ENCODE data around the gene UBA6.
"Not testable (repeated sequence)": the region's sequence is repeated elsewhere in the genome, so short reads cannot be mapped to it uniquely, and the experiment has no call there.

The UBA6 gene

DNA sequence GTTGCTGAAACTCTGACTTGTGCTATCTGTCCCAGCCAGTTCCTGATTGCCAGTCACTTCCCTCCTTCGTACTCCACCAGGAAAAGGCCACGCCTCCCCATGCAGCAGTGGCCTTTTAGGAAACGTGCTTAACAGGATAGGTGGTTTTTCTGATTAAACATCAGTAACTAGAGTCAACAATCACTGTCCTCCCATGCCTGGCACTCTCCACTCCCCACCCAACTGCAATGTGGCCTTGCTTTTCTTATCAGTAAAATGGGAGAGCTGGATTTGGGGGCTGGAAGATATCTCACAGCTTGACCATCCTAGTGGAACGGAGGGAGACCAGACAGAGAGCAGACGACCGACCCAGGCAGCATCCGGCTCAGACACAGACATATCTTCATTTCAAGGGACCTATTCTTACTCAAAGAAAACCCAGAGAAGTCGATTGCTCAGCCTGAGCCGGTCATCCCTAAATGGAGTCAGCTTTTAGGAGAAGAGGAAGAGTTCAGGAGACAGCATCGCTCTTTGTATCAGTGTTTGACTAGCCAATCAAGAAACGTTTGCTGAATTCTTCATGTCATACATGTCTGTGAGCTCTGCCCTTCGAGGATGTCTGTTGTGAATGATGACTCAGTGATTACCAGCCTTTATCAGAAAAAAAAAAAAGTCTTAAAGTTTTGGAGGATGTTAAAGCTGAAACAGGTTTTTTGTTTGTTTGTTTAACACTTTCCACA is 12.7 kb upstream of the UBA6 start:
- no peak for DNase-seq

DNA sequence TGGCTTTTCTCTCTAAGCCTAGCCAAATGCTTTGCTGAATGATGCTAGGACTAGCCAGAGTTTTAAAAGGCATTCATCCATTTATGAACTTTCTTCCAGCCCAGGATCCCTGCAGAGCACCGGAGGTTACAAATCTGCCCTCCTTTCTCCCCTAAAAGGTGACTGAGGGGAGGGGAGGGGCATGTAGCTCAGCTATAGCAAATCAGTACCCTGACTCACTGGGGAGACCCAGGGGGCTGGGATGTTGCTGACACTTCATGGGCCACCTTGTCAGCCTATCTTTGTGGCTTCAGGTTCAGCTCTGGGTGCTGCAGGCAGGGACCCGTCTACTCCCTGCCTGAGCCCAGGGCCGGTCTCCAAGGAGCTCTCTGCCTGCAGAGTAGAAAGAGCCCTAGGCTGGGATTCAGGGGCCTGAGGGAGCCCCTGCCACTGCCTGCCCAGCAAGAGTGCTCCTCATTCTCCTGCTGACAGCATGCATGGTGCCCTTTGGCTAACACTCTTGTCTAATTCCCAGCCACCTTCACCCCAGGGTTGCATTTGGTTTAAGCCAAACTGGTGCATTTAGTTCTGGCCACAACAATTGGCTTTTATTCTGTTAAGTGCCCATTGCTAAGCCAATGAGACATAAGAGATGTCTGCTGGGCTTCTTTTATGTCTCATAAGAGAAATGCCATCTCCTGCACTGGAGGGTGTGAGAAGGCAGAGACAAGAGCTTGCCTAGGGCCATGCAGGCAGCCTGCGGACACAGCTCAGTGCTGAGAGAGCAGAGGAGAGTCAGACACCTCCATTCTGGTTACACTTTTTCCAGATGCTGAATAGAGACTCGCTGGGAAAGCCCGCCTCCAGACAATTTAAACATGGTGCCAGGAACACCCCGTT is 11.9 kb upstream of the UBA6 start:
- DNase-seq = no peak

DNA sequence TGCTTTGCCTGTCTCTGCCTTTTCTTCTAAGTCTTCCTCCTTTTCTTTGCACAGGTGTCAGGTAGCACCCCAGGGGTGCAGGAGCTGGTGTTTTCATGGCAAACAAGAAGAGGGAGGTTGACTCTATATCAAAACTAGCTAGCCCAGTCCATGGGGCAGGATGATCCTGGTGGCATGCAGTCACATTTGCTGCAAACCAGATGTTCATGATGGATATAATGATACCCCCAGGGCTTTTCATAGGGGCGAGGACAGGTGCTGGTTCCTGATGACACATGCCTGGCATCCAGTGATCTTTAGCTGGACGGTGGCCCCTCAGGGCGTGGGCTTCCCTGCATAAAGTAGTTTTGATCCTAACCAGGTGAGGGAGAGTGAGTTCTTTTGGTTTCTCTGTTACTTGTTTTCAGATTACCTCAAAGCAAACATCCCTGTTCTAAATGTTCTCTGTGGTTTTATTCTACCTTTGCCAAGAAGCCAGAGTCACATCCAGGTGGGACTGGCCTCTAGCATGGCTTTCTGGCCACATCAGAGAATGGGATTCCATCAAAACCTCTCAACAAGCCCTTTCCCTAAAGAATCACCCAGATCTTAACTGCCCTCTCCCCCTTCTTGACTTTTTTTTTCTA is 11.2 kb upstream of the UBA6 start:
- DNase-seq = no peak

DNA sequence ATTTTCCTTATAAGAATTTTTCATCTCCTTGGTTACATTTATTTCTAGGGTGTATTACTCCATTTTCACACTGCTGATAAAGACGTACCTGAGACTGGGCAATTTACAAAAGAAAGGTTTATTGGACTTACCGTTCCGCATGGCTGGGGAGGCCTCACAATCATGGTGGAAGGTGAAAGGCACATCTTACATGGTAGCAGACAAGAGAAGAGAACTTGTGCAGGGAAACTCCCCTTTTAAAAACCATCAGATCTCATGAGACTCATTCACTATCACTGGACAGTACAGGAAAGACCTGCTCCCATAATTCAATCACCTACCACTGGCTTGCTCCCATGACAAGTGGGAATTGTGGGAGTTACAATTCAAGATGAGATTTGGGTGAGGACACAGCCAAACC is 5.7 kb upstream of the UBA6 start:
- not testable (repeated sequence) for DNase-seq

DNA sequence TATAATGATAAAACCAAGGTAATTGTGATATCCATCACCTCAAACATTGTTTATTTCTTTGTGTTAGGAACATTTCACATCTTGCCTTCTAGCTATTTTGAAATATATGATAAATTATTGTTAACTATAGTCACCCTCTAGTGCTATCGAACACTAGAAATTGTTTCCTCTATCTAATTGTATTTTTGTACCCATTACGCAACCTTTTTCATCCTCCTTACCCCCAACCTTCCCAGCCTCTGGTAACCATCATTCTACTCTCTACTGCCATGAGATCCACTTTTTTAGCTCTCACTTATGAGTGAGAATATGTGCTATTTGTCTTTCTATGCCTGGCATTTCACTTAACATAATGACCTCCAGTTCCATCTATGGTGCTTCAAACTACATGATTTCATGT is 3.9 kb upstream of the UBA6 start:
- DNase-seq = no peak

DNA sequence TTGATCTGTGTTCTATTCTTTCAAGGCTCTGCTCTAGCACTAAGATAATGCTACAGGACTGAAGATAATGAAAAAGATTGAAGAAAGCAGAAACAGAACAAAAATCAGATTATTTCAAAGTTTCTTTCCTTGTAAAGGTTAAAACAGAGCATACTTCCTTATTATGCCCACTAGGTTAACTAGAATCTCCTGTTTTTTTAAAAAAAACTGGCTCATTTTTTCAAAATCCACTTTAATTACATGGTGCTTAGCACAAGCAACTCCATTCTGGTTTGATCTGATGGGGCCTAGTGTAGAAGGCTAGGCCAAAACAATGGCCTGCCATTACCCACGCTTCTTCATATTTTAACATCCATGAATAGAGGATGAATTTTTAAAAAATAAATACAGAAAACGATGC is 1.2 kb upstream of the UBA6 start:
- DNase-seq = no peak

DNA sequence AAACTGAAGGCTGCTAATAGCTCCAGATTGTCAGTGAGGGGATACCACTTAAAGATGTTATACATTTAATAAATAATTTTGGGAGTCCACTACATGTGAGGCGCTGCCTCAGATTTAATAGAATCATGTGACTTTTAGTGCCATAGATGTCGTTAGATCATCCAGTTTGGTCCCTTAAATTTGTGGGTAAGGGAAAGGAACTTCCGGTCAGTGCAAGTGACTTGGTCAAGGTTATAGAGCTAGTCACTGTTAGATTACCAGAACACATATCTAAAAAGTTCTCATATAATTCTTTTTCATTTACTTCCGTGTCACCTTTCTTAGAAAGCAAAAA is 529 bp upstream of the UBA6 start:
- DNase-seq = peak; percentile 72

DNA sequence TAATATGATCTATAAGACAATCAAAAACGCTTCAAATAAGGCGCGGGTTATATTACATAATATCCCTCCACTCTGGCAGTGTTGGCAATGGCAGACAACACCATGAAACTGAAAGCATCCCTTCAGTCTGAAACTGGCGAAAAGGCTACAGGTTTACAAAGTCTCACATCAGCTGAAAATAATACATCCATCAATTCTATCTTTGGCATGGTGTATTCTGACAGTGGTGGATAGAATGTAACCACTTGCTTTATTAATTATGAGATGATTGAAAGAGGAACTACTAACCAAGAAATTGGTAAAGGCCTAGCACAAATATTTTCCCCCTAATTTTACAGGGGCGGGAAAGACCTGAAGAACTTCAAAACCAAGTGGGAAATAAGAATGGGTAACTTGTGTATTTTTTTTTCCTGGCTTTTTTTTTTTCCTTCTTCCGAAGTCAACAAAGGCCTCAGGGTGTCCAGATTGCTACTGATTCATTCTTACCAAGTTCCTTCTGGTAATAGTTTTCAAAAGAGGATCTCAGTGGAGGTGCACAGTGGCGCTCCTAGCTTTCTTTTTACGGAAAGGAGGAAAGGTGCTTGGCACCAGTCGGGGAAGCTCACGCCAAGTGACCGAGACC is 728 bp downstream of the UBA6 start:
- DNase-seq = peak; percentile 57

DNA sequence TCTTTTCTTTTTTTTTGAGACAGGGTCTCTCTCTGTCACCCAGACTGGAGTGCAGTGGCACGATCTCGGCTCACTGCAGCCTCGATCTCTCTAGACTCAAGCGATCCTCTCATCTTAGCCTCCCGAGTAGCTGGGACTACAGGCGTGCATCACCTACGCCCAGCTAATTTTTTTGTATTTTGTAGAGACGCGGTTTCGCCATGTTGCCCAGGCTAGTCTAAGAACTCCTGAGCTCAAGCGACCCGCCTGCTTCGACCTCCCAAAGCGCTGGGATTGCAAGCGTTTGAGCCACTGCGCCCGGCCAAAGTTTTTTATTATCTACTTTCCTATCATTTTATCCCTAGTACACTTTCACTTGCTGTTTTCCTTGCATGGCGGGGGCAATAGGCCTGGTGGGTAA is 1.4 kb downstream of the UBA6 start:
- no peak for DNase-seq

DNA sequence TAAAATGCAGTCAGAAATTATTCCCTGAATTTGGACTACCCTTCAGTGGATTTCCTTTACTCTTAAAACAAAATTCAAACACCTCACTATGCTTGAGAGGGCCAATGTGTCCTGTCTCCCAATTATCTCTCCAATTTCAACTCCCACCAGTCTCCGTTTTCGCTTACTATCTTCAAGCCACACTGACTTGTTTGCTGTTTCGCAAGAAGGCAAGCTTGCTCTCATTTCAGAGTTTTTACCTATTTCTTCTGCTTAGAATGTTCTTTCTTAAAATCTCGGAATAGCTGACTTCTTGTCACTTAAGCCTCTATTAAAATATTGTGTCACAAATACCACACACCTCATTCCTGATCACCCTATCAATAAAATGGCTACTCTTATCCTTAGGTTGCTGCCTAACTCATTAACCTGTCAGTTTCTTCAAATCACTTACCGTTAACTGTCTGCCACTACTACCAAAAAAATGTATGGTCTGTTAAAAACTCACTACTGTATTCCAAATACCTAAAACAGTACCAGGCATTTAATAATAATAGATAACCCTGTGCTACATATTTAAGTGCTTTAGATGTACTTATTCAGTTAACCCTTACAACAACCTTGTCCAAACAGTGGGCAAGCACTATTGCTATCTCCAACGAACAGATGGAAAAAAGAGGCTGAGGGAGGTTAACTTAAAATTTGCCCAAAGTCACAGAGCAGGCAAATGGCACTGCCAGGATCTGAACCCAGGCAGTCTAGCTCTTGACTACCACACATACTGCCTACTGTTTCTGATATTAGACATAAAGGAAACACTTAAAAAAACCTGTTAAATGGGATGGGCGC is 2.9 kb downstream of the UBA6 start:
- DNase-seq = no peak

DNA sequence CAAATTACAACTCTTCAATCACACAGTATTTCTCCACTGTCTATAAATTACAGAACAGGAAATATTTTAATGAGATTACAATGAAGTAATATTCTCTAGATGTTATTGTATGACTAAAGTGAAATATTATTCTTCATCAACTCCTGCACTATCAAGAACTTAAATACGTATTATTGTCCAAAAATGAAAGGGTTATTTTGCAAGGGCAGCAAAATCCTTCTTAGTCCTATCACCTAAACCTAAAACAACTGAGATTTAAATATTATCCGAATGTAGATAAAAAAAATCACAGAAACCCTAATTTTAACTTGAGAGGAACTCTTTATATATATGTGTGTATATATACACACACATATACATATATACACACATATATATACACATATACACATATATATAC is 4.9 kb downstream of the UBA6 start:
- DNase-seq = no peak

DNA sequence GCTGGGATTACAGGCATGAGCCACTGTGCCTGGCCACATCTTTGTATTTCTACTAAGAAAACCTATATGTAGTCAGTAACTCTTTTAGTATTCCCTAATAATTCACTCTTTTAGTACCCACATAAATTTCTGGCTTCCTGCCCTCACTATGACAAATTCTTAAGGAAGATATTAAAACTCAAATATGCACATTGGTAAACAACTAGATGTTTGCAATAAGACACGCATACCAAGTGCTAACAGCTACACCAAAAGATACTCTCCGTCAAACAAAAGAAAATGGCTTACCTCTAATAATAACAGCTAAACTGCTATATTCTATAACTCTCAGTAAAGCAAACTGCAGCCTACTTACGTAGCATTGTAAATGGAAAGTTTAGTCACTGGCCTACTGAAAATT is 6.3 kb downstream of the UBA6 start:
- no peak for DNase-seq

DNA sequence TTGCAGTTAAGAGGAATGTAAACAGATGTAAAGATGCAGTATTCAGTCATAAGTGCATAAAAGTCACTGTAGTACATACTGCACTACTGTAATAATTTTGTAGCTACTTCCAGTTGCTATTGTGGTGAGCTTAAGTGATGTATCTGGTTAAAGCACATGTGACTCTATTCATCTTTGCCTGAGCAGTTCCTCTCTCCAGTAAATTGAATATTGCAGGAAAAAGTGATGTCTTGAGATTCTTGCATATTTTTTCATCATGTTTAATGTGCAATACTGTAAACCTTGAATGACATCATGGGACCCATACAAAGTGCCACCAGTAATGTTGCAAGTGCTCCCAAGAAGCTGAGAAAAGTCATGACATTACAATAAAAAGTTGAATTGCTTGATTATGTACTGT is 9.6 kb downstream of the UBA6 start:
- DNase-seq = no peak

DNA sequence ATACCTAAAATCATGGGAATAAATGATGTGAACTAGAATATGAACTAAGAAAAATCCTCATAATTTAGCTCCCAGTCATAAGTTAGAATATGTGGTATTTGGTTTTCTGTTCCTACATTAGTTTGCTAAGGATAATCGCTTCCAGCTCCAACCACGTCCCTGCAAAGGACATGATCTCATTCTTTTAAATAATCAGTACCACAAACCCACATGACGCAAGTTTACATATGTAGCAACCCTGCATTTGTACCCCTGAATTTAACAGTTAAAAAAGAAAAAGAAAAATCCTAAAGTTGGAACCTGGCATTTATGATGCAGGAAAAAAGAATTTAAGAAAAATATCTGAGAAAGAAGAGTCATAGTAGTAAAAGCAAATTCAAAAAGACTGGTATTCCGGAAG is 13.3 kb downstream of the UBA6 start:
- no peak for DNase-seq

DNA sequence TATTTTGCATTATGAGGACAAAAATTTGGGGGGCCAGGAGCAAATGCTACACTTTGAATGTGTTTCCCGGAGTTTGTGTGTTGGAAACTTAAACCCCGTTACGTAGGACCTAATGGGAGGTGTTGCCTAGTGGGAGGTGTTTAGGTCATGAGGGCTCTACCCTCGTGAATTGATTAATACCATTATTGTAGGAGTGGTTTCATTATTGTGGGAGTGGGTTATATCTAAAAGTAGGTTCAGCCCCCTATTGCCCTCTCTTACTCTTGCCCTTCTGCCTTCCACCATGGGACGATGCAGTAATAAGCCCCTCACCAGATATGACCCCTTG is 15.5 kb downstream of the UBA6 start:
- DNase-seq = no peak

DNA sequence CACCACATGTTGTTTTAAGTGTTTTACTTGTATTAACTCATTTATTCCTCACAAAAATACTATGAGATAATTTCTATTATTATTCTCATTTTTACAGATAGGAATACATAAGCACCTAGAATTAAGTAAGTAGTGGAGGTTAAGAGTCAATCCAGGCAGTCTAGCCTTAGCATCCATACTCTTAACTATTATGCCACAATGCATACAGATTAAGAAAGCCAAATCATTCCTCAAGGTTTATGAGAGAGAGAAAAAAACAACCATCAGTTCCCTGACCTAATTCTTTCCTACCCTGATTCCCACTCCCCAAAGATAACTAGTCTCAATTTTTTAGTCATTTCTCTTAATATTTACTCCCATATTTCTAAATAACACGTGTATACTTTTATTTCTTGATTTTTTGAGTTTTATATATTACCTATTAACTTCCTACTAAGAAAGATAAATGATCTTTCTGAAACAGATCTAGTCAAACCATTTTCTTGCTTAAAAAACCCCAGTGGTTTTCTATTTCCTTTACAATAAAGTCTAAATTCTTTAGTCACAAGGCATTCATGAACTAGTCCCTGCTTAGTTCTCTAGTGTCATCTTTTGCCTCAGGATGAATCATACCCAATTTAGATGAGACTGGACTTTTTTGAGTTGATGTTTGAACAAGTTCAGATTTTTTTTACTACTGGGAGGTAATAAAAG is 16.0 kb downstream of the UBA6 start:
- DNase-seq = no peak

DNA sequence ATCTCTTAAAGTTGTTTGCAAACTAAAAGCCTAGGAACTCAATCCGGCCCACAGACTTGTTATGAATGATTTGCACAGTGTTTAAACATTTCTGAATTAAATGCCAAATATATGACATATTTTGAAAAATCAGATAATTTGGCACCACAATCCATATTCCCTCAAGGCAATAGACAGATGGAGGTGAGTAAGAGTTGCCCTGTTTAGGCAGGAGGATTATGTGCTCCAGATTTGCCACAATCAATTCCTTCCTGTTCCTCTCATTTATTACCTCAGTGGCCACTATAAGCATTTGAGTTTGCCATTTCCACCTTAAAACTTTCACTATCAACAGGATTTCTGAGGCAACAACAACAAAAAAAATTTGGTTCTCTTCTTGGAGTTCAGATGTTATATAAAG is 18.7 kb downstream of the UBA6 start:
- DNase-seq = no peak

DNA sequence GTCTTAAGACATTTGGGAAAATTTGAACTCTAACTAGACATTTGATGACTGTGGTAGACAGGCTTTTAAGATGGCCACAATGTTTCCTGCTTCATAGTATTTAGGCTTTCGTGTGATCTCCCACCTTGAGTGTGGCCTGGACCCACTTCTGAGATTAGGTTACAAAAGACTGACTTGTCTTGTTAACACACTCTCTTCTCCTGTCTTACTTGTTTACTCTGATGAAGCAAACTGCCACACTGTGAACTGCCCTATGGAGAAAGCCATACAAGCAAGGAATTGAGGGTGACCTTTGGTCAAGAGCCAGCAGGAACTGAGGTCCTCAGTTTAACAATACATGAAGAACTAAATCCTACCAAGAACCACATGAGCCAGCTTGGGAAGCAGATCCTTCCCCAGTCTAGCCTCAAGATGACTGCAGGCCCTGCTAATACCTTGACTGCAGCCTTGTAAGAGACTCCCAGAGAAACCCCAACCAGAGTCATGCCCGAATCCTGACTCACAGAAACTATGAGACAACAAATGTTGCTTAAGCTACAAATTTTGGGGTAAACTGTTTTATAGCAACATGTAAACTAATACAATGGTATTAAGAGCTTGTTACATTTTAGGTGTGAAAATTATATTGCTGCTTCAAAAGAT is 20.3 kb downstream of the UBA6 start:
- DNase-seq = no peak

DNA sequence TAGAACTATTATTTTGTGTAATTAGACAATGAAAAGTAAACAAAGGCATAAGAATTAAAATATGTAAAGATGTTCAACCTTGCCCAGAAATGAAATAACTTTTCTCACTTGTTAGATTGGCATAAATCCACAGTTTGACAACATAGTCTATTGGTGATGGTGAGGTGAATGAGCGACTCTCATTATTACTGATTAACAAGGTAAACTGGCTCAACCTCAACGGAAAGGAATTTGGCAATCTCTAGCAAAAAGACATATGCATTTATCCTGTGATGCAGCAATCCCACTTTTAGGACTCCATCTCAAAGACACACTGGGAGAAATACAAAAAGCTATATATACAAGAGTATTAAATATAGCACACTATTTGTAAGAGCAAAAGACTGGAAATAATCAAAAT is 22.3 kb downstream of the UBA6 start:
- DNase-seq = no peak

DNA sequence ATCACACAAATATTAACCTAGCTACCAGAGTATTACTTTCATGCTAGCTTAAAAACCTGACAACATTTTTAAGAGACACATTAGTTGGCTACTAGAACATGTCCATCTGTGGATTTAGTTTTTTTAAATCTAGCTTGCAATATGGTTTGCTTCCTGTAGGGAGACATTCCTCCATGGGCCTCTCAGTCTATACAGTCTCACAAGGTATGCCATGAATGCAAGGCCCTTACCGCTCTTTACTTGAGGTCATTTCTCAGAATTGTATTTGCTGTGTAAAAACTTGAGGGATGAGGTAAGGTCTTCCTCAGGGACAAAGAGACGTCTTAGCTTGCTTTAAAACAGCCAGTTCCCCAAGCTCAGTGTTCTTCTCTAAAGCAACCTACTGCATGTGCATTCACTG is 26.9 kb downstream of the UBA6 start:
- DNase-seq = no peak

DNA sequence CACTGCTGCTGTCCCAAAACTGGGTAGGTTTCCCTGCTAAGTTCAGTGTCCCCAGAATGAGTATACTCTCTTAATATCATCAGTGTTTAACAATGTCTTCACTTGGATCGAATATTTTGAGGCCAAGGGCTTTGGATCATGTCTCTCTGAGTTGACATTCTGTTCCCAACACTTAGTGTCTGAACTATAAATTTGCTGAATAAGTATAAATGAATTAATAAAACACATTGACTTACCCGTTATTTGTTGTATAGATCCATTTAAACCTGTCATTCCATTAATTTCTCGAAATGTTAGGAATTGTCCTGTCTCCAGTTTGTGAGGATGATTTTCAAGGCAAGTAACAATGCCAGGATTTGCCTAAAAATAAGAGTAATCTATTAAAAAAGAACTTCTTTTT is 32.6 kb downstream of the UBA6 start:
- DNase-seq = no peak

DNA sequence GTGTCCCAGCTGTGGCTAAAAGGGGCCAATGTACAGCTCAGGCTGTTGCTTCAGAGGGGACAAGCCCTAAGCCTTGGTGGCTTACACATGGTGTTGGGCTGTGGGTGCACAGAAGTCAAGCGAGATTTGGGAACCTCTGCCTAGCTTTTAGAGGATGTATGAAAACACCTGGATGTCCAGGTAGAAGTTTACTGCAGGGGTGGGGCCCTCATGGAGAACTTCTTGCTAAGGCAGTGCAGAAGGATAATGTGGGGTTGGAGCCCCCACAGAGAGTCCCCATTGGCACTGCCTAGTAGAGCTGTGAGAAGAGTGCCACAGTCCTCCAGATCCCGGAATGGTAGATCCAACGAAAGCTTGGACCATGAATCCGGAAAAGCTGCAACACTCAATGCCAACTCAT is 40.5 kb downstream of the UBA6 start:
- no peak for DNase-seq
